Effector CD8-positive, alpha-beta T cell (primary cell): Measurements from ENCODE around the gene PLCG1.
"Not testable (repeated sequence)": the region's sequence is repeated elsewhere in the genome, so short reads cannot be mapped to it uniquely, and the experiment has no call there.

Experiments
- DNase-seq: peaks from one replicate; lab custom pipeline; 2025; lab: John Stamatoyannopoulos, UW

Gene PLCG1

DNA sequence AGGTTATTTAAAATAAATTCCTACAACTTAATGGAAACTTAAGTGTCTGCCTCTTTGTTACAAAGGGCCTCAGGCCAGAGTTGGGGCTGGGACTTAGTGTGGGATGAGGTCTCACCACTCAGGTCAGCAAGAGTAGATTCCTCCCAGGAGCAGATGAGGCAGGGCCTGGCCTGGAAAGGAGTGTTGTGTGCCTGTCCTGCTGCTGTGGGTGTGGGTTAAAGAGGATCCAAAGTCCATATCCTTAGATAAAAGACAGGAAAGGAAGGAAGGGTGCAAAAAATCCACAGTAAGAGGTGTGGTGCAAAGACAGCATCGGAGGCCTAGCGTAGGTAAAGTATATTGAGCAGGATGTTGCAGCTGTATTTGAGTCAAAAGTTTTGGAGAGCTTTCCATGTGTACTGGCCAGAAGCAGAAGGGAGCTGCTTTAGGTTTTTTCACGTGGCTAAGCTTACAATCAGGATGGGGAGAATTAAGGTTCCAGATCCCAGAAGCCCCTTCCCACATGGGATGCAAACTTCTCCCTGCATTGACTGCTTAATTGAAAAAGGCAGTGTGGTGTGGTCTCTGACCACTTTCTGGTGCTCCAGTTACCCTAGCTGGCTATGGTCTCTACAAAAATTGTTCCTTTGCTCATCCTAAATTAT is 12.8 kb upstream of the PLCG1 start:
- no peak for DNase-seq

DNA sequence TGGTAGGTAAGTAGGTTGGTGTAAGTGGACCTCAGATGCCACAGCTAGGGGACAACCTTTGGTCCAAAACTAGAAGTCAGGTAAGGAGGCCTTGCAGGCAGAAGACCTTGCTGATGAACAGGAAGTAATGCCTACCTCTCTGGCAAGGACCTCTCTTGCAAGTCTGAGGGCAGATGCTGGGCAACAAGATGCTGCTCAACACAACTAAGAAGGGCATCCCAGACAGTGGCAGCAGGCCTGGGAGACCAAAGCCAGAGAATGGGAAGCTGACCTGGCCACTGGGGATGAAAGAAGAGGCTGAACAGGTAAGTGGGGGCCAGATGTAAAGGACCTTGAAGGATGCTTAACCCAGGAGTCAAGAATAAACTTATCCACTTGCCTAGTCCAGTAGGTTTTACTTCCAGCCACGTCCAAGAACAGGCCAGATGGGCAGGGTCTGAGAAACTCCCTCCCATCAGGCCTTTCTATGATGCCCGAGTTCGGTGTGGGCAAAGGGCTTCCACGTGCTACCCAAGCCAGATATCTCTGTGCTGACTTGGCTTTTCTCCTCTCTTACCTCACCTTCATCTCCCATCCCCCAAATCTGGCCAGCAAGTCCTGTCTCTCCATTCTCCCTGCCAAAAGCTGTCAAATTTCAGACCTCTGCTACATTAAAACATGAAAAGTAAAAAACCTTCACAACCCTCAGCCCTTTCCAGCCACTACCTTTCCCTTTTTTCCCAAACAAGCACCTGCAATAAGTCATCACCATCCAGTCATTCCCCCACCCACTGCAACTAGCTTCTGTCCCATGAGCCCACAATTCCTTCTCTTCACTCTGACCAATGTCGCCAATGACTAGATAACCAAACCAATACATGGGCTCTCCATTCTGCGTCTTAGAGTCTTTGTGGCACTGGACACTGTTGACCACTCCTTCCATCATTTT is 11.5 kb upstream of the PLCG1 start:
- DNase-seq, result no peak

DNA sequence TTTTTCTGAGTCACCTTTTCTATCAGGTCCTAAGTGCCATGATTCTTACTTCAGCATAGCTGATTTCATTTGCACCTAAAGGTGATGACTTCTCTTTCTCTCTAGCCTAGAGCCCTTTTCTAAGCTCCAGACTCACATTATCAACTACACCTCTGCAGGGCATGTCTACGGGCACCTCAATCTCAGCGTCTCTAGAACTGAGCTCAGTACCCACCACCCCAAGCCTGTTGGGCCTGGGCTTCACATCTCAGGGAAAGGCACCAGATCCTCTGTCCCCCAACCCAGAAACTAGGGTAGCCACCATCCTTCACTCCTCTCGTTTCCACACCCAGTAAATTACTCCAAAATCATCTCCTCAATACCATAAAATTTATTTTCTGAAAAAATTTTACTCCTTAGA is 10.6 kb upstream of the PLCG1 start:
- no peak for DNase-seq

DNA sequence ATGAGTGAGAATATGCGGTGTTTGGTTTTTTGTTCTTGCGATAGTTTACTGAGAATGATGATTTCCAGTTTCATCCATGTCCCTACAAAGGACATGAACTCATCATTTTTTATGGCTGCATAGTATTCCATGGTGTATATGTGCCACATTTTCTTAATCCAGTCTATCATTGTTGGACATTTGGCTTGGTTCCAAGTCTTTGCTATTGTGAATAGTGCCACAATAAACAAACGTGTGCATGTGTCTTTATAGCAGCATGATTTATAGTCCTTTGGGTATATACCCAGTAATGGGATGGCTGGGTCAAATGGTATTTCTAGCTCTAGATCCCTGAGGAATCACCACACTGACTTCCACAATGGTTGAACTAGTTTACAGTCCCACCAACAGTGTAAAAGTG is 9.0 kb upstream of the PLCG1 start:
- DNase-seq, result not testable (repeated sequence)

DNA sequence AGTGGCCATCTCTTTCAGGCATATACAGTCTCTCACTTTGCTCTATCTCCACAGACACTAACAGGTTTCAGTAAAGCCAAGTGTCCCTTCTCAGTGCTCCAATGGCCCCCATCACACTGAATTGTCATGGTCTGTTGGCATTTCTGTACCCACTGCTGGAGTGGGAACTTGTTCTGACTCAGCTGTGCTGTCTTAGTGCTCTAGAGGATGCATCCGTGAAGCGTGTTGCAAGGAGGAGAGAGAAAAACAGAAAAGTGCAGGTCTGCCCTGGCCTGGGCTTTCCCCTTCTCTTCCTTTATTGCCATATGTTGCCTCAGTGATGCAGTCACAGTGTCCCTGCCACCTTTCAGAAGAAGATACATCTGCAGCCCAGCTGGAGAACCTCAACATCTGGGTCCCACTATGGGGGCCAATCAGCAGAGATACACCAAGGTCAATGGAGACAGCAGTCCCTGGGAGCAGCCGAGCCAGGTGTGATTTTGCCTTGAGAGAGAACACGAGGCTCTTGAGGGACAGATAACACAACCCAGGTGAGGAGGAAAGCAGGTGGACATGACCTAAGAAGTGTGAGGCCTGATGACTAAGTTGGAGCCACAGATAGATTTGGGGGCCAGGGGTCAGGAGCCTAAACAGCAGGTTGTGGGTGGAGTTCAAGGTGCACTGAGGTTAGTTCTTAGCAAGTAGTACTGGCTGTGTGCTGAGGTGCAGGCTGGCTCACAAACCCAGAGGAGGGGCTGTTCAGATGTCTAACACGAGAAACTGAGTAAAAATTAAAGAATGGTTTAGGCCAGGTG is 5.6 kb upstream of the PLCG1 start:
- no peak for DNase-seq

DNA sequence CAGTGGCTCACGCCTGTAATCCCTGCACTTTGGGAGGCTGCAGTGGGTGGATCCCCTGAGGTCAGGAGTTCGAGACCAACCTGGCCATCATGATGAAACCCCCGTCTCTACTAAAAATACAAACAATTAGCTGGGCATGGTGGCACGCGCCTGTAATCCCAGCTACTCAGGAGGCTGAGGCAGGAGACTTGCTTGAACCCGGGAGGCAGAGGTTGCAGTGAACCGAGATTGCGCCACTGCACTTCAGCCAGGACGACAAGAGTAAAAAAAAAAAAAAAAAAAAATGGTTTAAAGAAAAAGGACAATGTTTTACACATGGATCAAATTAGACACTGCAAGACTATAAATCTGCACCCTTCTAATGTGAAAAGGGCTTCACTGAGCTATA is 5.0 kb upstream of the PLCG1 start:
- DNase-seq, result not testable (repeated sequence)

DNA sequence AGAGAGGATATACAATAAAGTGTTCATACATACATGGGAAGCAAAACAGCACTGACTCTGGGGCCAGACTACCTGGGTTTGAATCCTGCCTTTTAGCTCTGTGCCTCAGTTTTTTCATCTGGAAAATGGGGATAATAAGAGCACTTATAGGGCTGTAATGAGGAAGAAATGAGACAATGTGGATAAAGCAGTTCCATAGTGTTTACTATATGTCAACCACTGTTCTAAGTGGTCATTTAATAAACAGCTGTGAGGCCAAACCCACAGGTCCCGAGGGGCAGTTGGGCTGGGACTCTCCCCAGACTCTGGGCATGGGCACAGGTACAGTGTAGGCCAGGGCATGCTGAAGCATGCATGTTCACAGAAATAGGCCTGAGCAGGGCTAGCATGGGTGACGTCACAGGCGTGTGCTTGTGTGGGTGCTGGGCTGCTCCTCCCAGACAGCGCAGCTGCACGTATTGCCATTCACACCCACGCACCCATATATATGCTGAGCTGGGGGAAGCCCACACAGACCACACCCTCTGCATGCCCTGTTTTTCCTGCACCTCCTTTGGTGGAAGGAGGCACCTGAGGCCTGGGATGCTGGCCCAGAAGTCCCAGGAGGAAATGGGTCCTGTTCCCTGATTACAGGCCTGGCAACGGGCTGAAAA is 3.5 kb upstream of the PLCG1 start:
- DNase-seq, result no peak

DNA sequence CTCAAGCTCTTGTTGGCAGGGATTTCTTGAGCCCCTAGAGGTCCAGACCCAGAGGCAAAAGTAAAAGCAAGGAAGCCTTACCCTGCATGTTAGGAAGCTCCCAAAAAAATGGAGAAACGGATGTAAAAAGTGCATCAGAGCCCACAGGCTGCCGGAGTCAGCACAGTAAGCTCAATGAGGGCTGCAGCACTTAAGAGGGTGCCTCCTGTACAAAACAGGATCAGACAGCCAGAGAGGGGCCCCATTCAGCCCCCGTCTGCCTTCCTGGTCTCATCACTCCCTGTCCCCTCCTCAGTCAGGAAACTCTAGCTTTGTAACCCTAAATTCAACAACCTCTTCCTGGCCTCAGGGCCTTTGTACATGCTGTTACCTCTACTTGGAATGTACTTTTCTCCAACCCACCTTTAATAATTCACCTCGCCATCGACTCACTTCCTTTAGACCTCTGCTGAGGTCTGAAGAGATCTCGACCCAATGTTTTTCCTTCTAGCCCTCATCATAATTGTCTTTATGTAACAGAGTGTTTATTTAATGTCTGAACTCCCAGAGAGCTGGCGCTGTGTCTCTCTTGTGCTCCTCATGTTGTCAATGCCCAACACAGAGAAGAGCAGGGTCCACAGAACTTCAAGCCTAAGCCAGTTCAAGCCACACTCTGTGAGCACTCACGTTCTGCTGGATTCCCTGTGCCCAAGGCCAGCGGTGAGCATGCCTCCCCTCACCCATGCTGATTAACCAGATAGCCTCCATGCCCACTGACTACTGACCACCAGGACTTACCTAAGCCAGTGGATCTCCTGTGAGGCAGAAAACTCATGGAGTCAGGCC is 2.8 kb upstream of the PLCG1 start:
- DNase-seq, result no peak

DNA sequence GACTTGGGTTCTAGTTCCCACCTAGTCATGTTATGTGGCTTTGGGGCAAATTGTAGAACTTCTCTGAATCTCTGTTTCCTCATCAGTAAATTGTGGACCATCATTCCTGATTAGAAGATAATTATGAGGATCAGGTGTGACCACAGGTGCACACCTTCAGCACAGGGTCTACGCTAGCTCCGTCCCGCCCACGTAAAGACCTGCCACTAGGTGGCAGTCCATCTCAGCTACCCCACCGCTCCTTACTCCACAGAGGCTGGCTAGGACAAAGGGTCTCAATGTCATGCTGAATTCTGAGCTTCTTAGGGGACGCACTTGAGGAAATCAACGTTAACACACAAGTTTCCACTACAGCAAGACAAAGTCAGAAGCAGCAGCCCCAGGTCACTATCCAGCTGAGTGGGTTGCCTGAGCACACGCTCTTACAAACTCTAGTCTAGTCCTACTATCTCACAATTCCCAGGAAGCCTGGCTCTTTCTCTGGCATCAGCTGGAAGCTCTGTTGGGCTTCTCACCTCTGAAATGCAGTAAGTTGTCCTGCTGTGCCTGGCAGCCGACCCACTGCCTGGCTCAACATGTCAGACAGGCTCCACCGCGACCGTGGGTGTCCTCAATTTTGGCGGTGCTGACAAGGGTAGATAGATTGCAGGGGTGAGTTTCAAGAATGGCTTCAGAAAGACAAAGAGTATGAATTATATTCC is 2.0 kb upstream of the PLCG1 start:
- DNase-seq, result peak; percentile 56

DNA sequence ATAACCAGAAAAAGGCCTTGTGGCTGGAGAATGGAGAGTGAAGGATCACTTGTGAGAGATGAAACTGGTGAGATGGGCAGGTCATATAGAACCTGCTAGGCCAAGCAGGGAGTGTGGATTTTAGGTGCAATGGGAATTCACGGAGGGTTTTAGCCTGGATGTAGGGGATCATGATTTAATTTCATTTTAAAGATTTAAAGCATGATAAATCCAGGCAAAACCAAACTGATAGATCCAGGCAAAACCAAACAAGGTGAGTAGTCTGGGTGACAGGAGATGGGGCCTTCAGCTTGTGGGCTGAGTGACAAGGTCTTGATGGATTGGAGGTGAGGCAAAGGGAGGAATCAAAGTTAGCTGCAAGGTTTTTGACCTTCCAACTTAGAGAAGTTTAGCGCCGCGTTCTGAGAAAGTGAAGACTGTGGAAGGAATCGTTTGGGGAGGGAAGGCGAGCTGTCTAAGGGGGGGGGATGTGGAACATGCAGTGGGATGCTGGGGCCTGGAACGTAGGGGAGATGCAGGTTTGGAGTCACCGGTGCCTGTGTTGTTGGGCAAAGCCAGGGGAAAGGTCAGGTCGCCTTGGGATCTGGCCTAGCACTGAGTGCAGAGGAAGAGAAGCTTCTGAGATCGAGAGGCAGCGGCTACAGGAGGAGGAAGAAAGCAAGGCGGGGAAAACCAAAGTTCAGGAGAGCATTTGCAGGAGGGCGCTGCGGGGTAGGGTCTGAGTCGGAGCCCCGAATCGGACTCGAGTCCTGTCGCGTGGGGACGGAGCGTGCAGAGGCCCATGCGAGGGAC is 1.3 kb upstream of the PLCG1 start:
- no peak for DNase-seq

DNA sequence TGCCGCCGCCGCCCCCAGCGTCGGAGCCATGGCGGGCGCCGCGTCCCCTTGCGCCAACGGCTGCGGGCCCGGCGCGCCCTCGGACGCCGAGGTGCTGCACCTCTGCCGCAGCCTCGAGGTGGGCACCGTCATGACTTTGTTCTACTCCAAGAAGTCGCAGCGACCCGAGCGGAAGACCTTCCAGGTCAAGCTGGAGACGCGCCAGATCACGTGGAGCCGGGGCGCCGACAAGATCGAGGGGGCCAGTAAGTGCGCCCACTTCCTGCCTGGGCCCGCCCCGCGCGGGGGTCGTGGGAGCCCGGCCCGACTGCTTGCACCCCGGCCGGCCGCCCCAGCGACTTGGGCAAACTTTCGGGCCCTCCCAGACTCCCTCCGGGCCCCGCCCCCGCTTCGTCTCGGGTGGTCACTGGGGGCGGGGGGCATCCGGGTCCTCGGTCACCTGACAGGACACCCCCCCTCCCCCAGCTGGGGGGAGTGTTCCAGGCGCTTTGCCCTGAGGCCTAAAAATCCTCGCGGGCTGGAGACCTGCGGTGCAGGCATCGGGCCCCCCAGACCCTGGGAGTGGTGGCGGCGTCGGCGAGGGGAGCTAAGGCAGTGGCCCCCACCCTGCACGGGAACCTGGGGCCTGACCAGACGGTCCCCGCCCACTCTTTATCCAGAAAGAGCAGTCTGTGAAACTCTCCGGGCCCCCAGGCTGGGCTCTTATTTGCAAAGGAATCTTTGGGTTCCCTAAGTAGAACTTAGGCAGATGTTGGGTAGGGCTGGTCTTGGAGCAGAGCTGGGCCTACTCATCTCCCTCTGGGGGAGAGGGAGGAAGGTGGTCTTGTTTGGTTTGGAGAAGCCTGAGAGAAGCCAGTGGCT is 501 bp downstream of the PLCG1 start:
- peak; percentile 63 for DNase-seq

DNA sequence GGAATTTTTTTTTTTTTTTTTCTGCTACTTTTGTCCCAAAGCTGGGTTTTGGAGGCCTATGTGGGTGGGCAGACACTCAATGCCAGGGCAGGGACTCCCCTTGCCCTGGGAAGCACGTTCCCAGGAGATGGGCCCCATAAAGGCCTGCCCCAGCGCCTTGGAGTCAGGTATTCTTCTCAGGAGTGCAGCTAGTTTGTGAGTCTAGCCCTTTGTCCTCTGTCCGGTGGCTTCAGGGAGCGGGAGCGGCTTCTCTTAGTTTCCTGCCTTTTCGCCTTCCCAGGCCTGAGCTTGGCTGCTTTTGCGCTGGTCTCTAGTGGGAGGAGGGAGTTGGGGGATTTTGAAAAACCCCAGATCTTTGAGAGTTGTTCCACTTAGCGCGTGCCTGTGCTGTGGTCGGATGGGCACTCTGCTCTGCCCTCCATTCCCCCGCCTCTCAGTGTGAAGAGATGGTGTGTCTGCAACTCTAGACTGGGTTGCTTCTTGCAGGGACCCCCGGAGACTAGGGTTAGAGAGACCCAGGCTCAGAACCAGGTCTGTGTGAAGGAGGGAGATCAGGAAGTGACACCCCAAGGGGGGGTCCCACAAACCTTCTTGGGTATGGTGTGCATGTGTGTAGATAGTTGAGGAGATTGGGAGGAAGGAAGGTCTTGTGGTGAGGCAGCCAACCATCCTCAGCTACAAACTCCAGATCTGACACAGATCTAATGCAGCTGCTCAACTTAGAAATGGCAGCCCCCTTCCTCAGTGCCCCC is 1.3 kb downstream of the PLCG1 start:
- DNase-seq, result peak; percentile 18

DNA sequence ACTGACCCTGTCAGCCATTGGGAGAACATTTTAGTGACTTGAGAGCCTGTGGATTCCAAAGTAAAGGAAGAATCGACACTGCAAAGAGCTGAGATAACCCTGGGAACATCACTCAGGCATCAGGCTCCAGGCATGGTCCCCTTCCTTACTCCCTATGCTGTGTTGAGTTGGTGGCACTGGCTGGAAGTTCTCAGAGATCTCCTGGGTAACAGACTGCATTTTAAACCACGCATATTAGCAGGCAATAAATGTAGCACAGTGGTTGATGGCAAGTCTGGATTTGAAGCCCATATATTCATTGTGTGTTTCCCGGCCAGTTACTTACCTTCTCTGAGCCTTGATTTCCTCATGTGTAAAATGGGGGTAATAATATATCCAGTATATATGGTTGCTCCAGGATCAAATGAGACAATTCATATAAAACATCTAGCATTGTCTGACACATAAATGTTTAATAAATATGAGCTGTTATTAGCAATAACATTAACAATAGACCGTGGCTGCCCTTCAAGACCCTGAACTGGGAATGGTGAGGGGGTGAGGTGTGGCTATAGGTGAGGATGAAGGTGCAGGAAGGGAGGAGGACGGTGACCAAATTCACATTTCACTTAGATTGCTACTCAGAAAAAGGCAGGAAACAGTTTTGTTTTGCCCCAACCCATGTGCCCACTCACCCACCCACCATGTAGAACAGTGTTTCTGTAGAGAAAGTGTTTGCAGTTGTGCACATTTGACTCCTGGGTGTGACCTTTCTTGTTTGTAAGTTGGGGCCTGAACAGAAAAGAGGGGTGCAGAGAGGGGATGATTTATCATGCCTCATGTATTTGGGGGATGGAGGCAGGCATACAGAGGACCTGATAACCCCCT is 2.1 kb downstream of the PLCG1 start:
- no peak for DNase-seq

DNA sequence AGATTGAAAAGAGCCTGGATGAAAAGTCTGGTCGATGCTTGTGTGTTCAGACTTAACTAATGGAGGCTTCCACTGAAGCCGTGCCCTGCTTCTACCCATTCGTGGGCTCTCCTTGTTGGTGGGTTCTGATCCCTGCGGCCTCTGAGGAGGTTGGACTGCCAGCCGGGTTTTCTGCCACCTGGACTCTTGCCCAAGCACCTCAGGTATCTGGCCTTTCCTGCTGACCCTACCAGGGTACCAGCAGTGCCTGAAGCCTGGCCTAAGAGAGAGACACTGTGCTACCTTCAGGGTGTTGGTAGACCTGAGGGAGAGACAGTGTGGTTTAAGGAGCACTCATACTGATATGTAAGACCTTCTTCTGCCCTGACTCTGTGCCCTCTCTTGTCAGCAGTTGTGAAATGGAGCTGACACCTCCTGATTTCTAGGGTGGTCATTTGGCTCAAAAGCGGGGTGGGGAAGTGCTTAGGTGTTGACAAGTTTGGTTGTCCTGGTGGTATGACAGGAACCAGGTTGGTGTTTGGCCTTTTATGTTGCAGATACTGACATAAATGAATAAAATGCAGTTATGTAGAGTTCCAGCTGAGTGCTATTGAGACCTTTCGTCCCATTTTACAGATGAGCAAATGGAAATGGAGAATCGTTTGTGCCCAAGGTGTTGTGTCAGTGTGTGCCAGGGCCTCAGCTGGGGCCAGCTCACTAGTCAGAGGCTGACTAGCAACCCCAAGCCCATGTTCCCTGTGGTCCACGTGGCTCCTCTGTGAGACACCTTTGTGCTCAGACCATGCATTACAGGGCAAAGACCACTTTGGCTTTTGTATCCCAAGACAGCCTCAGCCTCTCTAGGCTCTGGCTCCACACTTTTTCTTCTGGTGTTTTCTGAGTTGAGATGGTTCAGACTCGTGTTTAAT is 3.1 kb downstream of the PLCG1 start:
- no peak for DNase-seq

DNA sequence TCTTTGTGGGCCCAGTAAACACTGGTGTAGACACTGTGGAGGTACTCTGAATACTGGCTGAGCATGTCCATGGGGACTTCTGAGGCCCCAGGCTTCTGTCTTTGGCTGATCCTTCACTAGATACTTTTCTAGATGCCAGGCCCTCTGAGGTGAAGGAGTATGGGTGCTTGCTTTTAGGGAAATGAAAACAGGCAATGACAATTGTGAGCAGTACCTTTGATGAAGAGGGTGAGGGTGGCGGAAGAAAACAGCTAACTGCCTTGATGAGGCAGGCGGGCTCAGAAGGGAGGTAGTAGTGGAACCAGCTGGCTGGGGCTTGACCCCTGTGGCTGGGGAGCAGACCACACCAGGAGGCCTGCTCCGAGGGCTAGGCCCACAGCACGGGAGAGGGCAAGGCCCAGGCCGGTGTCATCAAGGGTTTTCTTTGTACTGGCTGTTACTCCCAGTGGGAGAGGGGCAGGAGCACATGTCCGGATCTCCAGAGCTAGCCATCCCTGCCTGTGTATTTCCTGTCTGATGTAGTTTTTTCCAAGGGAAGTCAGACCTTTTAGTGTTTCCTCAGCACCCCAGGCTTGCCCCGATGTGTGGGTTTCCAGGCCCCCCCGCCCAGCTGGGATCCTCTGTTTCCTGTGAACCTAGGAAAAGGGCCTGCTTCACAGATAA is 3.9 kb downstream of the PLCG1 start:
- DNase-seq, result no peak
